ENCODE measurements around the gene KISS1.

Gene KISS1

GRCh38 chr1:204191456-204191855 is 4.8 kb downstream of the KISS1 start:
- no peak for DNase-seq (ENCODE audit: low spot score in 2 of 2)
- H3K36me3 Mint-ChIP-seq: no peaks in the 10 kb centered on the region
- no peak overlapping the region for H3K27ac Mint-ChIP-seq
- H3K9me3 Mint-ChIP-seq: no peaks in the 10 kb centered on the region
- H3K4me1 Mint-ChIP-seq: peaks cover 5% of the 10 kb centered on the region
- H3K27me3 Mint-ChIP-seq: peaks cover 38% of the 10 kb centered on the region
- ATAC-seq (ENCODE audit: low read depth): no peak
- no peak overlapping the region for H3K4me3 Mint-ChIP-seq

GRCh38 chr1:204190212-204191211 is 5.8 kb downstream of the KISS1 start:
- Mint-ChIP-seq H3K27me3 (peaks cover 38% of the 10 kb centered on the region), H3K4me3 (no peak overlapping the region), H3K9me3 (no peaks in the 10 kb centered on the region), H3K27ac (no peak overlapping the region), H3K4me1 (peaks cover 5% of the 10 kb centered on the region), H3K36me3 (no peaks in the 10 kb centered on the region)
- peak in 1 of 2 donors; percentile 19 for DNase-seq (ENCODE audit: low spot score in 2 of 2)
- ATAC-seq (ENCODE audit: low read depth): peak; percentile 22

- Mint-ChIP-seq H3K9me3 (no peaks in the 10 kb centered on the region), H3K27me3 (peaks cover 33% of the 10 kb centered on the region), H3K4me3 (no peak overlapping the region), H3K36me3 (no peaks in the 10 kb centered on the region), H3K27ac (peak overlapping the region; percentile 25), H3K4me1 (no peaks in the 10 kb centered on the region)
- DNase-seq (ENCODE audit: low spot score in 2 of 2): no peak
- ATAC-seq (ENCODE audit: low read depth): peak; percentile 72
These were observed 7.2 kb downstream of the KISS1 start for GRCh38 chr1:204188959-204189639.

DNA sequence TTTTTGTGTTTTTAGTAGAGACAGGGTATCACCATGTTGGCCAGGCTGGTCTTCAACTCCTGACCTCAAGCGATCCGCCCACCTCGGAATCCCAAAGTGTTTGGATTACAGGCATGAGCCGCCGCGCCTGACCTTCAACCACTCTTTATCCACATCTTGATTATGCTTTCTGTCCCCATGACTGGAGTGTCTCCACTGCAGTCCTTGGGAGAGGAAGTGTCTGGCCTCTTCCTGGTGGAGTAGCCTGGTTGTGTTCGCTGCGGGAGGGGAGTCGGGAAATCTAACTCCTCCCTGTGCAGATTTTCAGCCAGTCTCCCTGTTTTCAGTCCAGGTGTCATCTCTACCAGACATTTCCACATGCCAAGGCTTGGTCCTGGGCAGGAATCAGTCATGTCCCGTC is 9.7 kb downstream of the KISS1 start:
- no peak overlapping the region for H3K27ac Mint-ChIP-seq
- H3K4me3 Mint-ChIP-seq: no peak overlapping the region
- no peak for ATAC-seq (ENCODE audit: low read depth)
- no peaks in the 10 kb centered on the region for H3K36me3 Mint-ChIP-seq
- H3K4me1 Mint-ChIP-seq: no peaks in the 10 kb centered on the region
- no peaks in the 10 kb centered on the region for H3K9me3 Mint-ChIP-seq
- DNase-seq (ENCODE audit: low spot score in 2 of 2): no peak
- peaks cover 27% of the 10 kb centered on the region for H3K27me3 Mint-ChIP-seq

DNA sequence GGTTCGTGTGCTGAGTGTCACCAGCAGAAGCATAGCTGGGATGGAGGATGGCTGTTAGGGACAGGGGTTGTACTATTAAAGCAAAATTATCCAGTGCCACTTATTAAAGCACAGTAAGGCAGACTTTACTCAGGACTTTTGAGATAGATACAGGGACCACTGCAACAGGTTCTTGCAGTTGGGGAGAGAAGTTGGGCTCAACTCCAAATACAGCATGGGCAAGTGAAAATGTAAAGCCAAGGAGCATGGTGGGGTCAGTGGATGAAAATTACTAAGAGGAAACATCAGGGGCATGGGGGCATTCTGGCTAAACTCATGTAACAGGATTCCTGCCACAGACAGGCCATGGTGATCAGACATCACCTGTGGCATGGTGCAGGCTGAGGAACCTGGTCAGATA is 15.2 kb downstream of the KISS1 start:
- no peak overlapping the region for H3K4me3 Mint-ChIP-seq
- no peaks in the 10 kb centered on the region for H3K27me3 Mint-ChIP-seq
- no peaks in the 10 kb centered on the region for H3K36me3 Mint-ChIP-seq
- ATAC-seq (ENCODE audit: low read depth) (no peak), DNase-seq (ENCODE audit: low spot score in 2 of 2) (no peak)
- H3K4me1 Mint-ChIP-seq: no peaks in the 10 kb centered on the region
- no peak overlapping the region for H3K27ac Mint-ChIP-seq
- H3K9me3 Mint-ChIP-seq: no peaks in the 10 kb centered on the region

- DNase-seq (ENCODE audit: low spot score in 2 of 2) (no peak), ATAC-seq (ENCODE audit: low read depth) (no peak)
- Mint-ChIP-seq H3K4me3 (no peak overlapping the region), H3K4me1 (no peaks in the 10 kb centered on the region), H3K36me3 (no peaks in the 10 kb centered on the region), H3K27ac (no peak overlapping the region), H3K9me3 (no peaks in the 10 kb centered on the region), H3K27me3 (no peaks in the 10 kb centered on the region)
These were observed 16.2 kb downstream of the KISS1 start for GRCh38 chr1:204180133-204180532.

- Mint-ChIP-seq H3K27me3 (peaks cover 4% of the 10 kb centered on the region), H3K4me3 (no peak overlapping the region), H3K9me3 (peaks cover under 1% of the 10 kb centered on the region), H3K4me1 (no peaks in the 10 kb centered on the region), H3K27ac (no peak overlapping the region), H3K36me3 (peaks cover under 1% of the 10 kb centered on the region)
- no peak for ATAC-seq (ENCODE audit: low read depth)
- no peak for DNase-seq (ENCODE audit: low spot score in 2 of 2)
These were observed 17.6 kb downstream of the KISS1 start for GRCh38 chr1:204178487-204179281.

- Mint-ChIP-seq H3K36me3 (peaks cover 2% of the 10 kb centered on the region), H3K4me1 (no peaks in the 10 kb centered on the region), H3K27me3 (peaks cover 7% of the 10 kb centered on the region), H3K4me3 (no peak overlapping the region), H3K27ac (no peak overlapping the region), H3K9me3 (peaks cover 4% of the 10 kb centered on the region)
- DNase-seq (ENCODE audit: low spot score in 2 of 2) (no peak), ATAC-seq (ENCODE audit: low read depth) (no peak)
These were observed 19.2 kb downstream of the KISS1 start for GRCh38 chr1:204177133-204177532.

- Mint-ChIP-seq H3K36me3 (peaks cover 2% of the 10 kb centered on the region), H3K4me3 (no peak overlapping the region), H3K9me3 (peaks cover 6% of the 10 kb centered on the region), H3K27me3 (peaks cover 7% of the 10 kb centered on the region), H3K4me1 (no peaks in the 10 kb centered on the region), H3K27ac (no peak overlapping the region)
- no peak for DNase-seq (ENCODE audit: low spot score in 2 of 2)
- no peak for ATAC-seq (ENCODE audit: low read depth)
These were observed 20.2 kb downstream of the KISS1 start for GRCh38 chr1:204176049-204176448.

DNA sequence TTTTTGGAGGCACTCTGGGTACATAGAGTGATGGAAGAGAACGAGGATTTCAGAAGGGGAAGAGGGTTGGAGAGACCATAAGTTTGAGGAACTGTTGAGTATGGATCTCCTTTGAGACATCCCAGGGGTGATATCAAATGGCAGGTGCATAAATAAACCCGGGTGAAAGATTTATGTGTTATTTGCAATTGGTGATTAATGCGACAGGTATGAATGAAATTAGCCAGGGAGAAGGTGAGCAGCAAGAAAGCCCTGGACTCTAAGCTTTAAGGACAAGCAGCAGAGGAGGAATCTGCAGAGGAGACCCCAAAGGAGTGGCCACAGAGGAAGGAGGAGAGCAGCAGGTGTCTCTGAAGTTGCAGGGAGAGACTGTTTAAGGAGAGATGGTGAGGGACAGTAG is 21.3 kb downstream of the KISS1 start:
- ATAC-seq (ENCODE audit: low read depth) (no peak), DNase-seq (ENCODE audit: low spot score in 2 of 2) (no peak)
- no peaks in the 10 kb centered on the region for H3K4me1 Mint-ChIP-seq
- peaks cover 7% of the 10 kb centered on the region for H3K9me3 Mint-ChIP-seq
- H3K27ac Mint-ChIP-seq: no peak overlapping the region
- no peak overlapping the region for H3K4me3 Mint-ChIP-seq
- peaks cover 2% of the 10 kb centered on the region for H3K36me3 Mint-ChIP-seq
- H3K27me3 Mint-ChIP-seq: peaks cover 7% of the 10 kb centered on the region

DNA sequence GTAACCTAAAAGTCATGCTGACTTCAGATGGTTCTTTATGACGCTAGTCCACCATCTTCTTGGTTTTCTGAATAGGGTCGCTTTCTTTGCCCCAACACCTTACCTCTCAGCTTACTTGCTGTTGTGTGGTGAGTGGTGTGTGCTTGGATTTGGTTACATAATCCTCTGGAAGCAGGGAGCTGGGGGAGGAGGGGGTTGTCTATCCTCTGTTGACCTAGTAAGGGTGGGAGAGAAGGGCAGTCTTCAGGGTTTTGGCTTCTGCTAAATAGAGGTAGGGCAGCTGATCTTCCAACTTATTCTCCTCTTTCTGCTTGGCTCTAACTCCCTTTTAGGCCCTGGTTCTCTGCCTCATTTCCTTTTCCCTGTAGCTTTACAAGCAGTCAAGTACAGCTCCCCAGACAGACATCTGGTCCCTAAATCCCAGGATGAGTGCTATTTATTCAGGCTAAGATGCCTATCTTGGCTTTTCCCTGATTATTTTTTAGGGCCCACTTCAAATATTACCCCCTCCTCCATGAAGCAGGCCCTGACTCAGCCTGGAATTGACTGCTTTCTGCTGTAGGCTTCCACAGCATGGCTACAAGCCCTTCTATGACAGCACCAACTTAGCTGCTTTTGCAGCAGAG is 23.8 kb downstream of the KISS1 start:
- Mint-ChIP-seq H3K27ac (no peak overlapping the region), H3K36me3 (peaks cover 2% of the 10 kb centered on the region), H3K27me3 (peaks cover 7% of the 10 kb centered on the region), H3K9me3 (peaks cover 8% of the 10 kb centered on the region), H3K4me3 (no peak overlapping the region), H3K4me1 (no peaks in the 10 kb centered on the region)
- DNase-seq (ENCODE audit: low spot score in 2 of 2): no peak
- ATAC-seq (ENCODE audit: low read depth): no peak

DNA sequence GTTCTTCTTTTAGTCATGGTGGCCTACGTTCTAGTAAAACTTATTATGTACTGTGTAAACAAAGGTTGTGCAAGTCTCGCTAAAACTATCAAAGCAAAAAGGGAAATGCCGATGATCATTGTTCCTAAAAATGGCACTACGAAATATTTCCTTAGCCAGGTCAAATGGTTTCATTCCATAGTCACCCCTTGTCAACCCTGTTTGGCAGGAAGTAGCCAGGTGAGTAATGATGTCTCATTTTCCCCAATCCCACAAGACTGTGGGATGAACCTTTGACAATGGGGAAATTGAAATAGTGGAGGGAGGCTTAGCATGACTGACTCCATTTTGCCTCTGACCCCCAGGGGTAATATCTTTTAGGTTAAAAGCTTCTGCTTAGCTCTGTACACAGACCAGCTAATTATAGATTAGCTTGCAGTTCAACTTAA is 24.5 kb downstream of the KISS1 start:
- peaks cover 2% of the 10 kb centered on the region for H3K36me3 Mint-ChIP-seq
- no peak overlapping the region for H3K4me3 Mint-ChIP-seq
- peaks cover 9% of the 10 kb centered on the region for H3K27me3 Mint-ChIP-seq
- no peak for DNase-seq (ENCODE audit: low spot score in 2 of 2)
- H3K27ac Mint-ChIP-seq: no peak overlapping the region
- no peak for ATAC-seq (ENCODE audit: low read depth)
- no peaks in the 10 kb centered on the region for H3K4me1 Mint-ChIP-seq
- peaks cover 11% of the 10 kb centered on the region for H3K9me3 Mint-ChIP-seq

GRCh38 chr1:204170494-204171155 is 25.7 kb downstream of the KISS1 start:
- H3K4me1 Mint-ChIP-seq: no peaks in the 10 kb centered on the region
- H3K27ac Mint-ChIP-seq: no peak overlapping the region
- H3K9me3 Mint-ChIP-seq: peaks cover 11% of the 10 kb centered on the region
- peaks cover 12% of the 10 kb centered on the region for H3K27me3 Mint-ChIP-seq
- DNase-seq (ENCODE audit: low spot score in 2 of 2): no peak
- peaks cover 2% of the 10 kb centered on the region for H3K36me3 Mint-ChIP-seq
- no peak overlapping the region for H3K4me3 Mint-ChIP-seq
- ATAC-seq (ENCODE audit: low read depth): no peak

Data from memory B cell (primary cell).